K562 (cell line): ENCODE results near the gene ATP6V1F. TPM values are rescaled to one million over a fixed set of nuclear protein-coding genes. Genes with fewer than 3 reads are reported as not detected.
A peak's percentile ranks its signal among the peaks of the same experiment; 100 is the strongest.

Source experiments
- ATAC-seq: fragments of 200-7000 bp; cut with Tn5 transposase; 3 replicates; pipeline ENCODE4 v1.9.1; 2020; ENCODE audit warnings: moderate library complexity
- BruUV-seq: library from RNA; stranded (reverse); fragments of 400-500 nt; replicated peaks from 2 replicates; lab custom pipeline; 2021; lab: Mats Ljungman, UMichigan
- CTCF ChIA-PET: fragments of 300-600 bp; formaldehyde crosslinking; extraction: SDS; loops from one replicate; lab custom pipeline; 2021; ENCODE audit warnings: low intra/inter-chr PET ratio; lab: Yijun Ruan, JAX
- POLR2A ChIA-PET: fragments of 300-600, 350-650 bp; sonication (Branson Sonifier 250); formaldehyde crosslinking; extraction: SDS; loops from one replicate; lab custom pipeline; 2021; ENCODE audit warnings: antibody characterized with exemption, inconsistent platforms; lab: Yijun Ruan, JAX
- DNase-seq, 4 experiments: peaks; one replicate each; pipeline versions ENCODE4 v3.0.0 to v3.0.0-alpha.2; 2011 to 2018; ENCODE audit warnings: low spot score in 3 of 4, mixed read lengths in 3 of 4; ENCODE audit errors: extremely low read depth in 1 of 4
- FAIRE-seq: peaks from 2 replicates; lab custom pipeline; 2011; peaks lifted over from hg19 to GRCh38; lab: Jason Lieb, UNC
- H2AFZ ChIP-seq: 2 replicates; pipeline ENCODE4 v1.6.0; 2011; ENCODE audit warnings: low read depth, low read length, control low read depth, inconsistent platforms
- H3K27ac ChIP-seq: fragments of 200-600 bp; 3 replicates; pipeline ENCODE4 v1.8.0; 2011; ENCODE audit warnings: low read depth, mild to moderate bottlenecking, control low read depth, inconsistent platforms, low read length, moderate library complexity, mixed read lengths; ENCODE audit errors: extremely low read depth
- H3K27me3 ChIP-seq, 2 experiments: fragments of 300-600 bp in 1 of 2; 2 replicates in 1 of 2; 3 replicates in 1 of 2; pipeline versions ENCODE4 v1.6.0 to v1.8.0; 2011; ENCODE audit warnings: inconsistent platforms in 2 of 2, low read length in 2 of 2, mild to moderate bottlenecking in 1 of 2, mixed read lengths in 1 of 2, moderate library complexity in 1 of 2; ENCODE audit not compliant: control insufficient read depth in 2 of 2, insufficient read depth in 2 of 2
- H3K36me3 ChIP-seq: fragments of 300-600 bp; 3 replicates; pipeline ENCODE4 v1.8.0; 2011; ENCODE audit warnings: mild to moderate bottlenecking, low read length, inconsistent platforms; ENCODE audit not compliant: control insufficient read depth, insufficient read depth
- H3K4me1 ChIP-seq, 2 experiments: fragments of 200-600 bp in 1 of 2; replicated peaks in 1 of 2; 2 replicates in 1 of 2; 3 replicates in 1 of 2; pipeline versions ENCODE4 v1.5.1 to v1.8.0; 2011; ENCODE audit warnings: inconsistent platforms in 2 of 2, low read length in 2 of 2, mild to moderate bottlenecking in 1 of 2, mixed read lengths in 1 of 2, moderate library complexity in 1 of 2; ENCODE audit not compliant: control insufficient read depth in 2 of 2, insufficient read depth in 2 of 2
- H3K4me2 ChIP-seq: 2 replicates; pipeline ENCODE4 v1.6.1; 2011; ENCODE audit warnings: low read length, control low read depth, inconsistent platforms, mixed read lengths; ENCODE audit not compliant: insufficient read depth
- H3K4me3 ChIP-seq: fragments of 200-600 bp; sonication (generic), shearing (Covaris generic); 2 replicates; pipeline ENCODE4 v1.5.1; 2016; ENCODE audit warnings: control low read depth, inconsistent platforms
- H3K79me2 ChIP-seq: fragments of 200-600 bp; 3 replicates; pipeline ENCODE4 v1.8.0; 2011; ENCODE audit warnings: low read length, inconsistent platforms; ENCODE audit not compliant: control insufficient read depth, insufficient read depth
- H3K9ac ChIP-seq, 2 experiments: 2 replicates each; pipeline versions ENCODE4 v1.6.0 to v1.6.1; 2011; ENCODE audit warnings: low read depth in 2 of 2, low read length in 2 of 2, control low read depth in 1 of 2, inconsistent platforms in 1 of 2, mild to moderate bottlenecking in 1 of 2, mixed read lengths in 1 of 2; ENCODE audit not compliant: insufficient read depth in 1 of 2
- H3K9me1 ChIP-seq: one replicate; pipeline ENCODE4 v1.6.0; 2011; ENCODE audit warnings: inconsistent platforms, mild to moderate bottlenecking, low read length, moderate library complexity; ENCODE audit not compliant: control insufficient read depth, insufficient read depth
- H3K9me3 ChIP-seq: replicated peaks from 2 replicates; pipeline ENCODE4 v1.5.1; 2011; ENCODE audit warnings: low read depth, low read length, inconsistent platforms; ENCODE audit not compliant: control insufficient read depth, insufficient read depth
- H4K20me1 ChIP-seq: replicated peaks from 2 replicates; pipeline ENCODE4 v1.6.1; 2011; ENCODE audit warnings: low read length, inconsistent platforms, mixed read lengths; ENCODE audit not compliant: control insufficient read depth, insufficient read depth
- WGBS: fragments of 100-300 bp; shearing (Covaris generic); methylation state at CpG from one replicate; pipeline ENCODE4 v1.1.6; 2016; ENCODE audit warnings: low coverage, mixed read lengths; ENCODE audit not compliant: insufficient coverage; ENCODE audit errors: missing lambda C conversion rate; 5-methylcytosine and 5-hydroxymethylcytosine counted together
- in situ Hi-C: fragments of 300-500 bp; cut with MboI; formaldehyde crosslinking; loops from 4 replicates; pipeline ENCODE4 v1.15.0; 2018; ENCODE audit warnings: inconsistent platforms, mixed read lengths
- intact Hi-C: fragments of 100-400 bp; cut with micrococcal nuclease; formaldehyde crosslinking; loops from 2 replicates; pipeline ENCODE4 v1.14.2; 2022
- polyA plus RNA-seq, 8 experiments: library from polyadenylated mRNA; depleted of rRNA in 4 of 8; stranded (reverse) in 5 of 8; unstranded in 3 of 8; fragments of >200 nt; fragmentation: Nextera tagmentation in 2 of 8; fragmentation: Illumina TruSeq in 1 of 8; extraction: Ambion mirVana in 2 of 8; extraction: Trizol in 1 of 8; gene quantifications; 2 replicates each; pipeline versions ENCODE4 v1.2.1 to v1.2.3, GENCODE V29; 2011 to 2014; ENCODE audit warnings: inconsistent platforms in 1 of 8, missing spikeins in 1 of 8
- total RNA-seq, 7 experiments: library from RNA; depleted of rRNA in 6 of 7; stranded (reverse); fragments of >200 nt in 6 of 7; fragmentation: Illumina TruSeq in 2 of 7; extraction: Trizol in 2 of 7; gene quantifications; 2 replicates each; pipeline versions ENCODE4 v1.2.1 to v1.2.3, GENCODE V29; 2011 to 2021; ENCODE audit warnings: low replicate concordance in 1 of 7
- TF ChIP-seq, protein P1 (sequence below), 2 experiments: fragments of 450-650 bp in 1 of 2; sonication (generic) in 1 of 2; formaldehyde crosslinking in 1 of 2; IDR thresholded peaks in 1 of 2; conservative IDR thresholded peaks in 1 of 2; 2 replicates each; pipeline versions ENCODE4 v1.6.1 to v1.8.1; 2016 to 2023; ENCODE audit warnings: mild to moderate bottlenecking in 2 of 2, moderate library complexity in 2 of 2, inconsistent platforms in 1 of 2, missing genetic modification reagents in 1 of 2
- TF ChIP-seq, protein P2 (sequence below): sonication (generic); formaldehyde crosslinking; IDR thresholded peaks from 2 replicates; pipeline ENCODE4 v1.4.0; 2020; ENCODE audit warnings: mild to moderate bottlenecking, missing genetic modification reagents

ATP6V1F gene
- total and polyA plus RNA-seq, 9 of the 15 experiments (the other 6 are each of a cell fraction or from before 2014, with no cell fraction given) = 206 to 1,123 (median 542) TPM

DNA sequence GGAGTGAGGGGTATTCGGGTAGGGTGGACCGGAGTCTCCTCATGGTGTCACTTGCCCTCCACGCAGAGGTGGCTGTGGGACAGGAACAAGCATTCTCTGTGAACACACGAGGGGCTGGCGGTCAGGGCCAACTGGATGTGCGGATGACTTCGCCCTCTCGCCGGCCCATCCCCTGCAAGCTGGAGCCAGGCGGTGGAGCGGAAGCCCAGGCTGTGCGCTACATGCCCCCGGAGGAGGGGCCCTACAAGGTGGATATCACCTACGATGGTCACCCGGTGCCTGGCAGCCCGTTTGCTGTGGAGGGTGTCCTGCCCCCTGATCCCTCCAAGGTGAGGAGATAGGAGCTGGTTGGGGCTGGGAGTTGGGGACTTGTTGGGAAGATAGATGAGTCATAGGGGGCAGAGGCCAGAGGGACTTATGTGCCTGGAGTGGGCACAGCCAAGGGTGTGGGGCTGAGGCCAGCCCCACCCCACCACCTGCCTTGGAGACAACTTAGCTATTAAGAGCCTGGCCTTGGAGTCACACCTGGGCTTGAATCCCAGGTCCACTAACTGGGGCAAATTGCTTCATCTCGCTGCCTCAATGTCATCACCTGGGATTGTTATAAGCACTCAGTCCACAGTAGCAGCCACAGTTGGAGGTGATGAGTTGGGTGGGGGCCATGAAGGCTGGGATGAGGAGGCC lies 18.6 kb upstream of the ATP6V1F start:
- ChIA-PET CTCF (no interaction called here), POLR2A (interaction anchor here (0.7 to 4.0 kb wide), 7 partner anchors 11 to 211 kb away, joined by 3 to 31 read pairs (median 3); no protein-coding TSS in a partner anchor)
- FAIRE-seq (no peak), DNase-seq (no peak), ATAC-seq (no peak)
- Histone ChIP-seq H3K4me2 (no peak overlapping the region), H2AFZ (no peak overlapping the region), H3K36me3 (peaks cover 100% of the 10 kb centered on the region; the same call in 2 of the 3 replicates), H4K20me1 (peaks cover 25% of the 10 kb centered on the region), H3K9me3 (no peaks in the 10 kb centered on the region), H3K79me2 (no peaks in the 10 kb centered on the region), H3K27ac (no peak overlapping the region), H3K27me3 (no peaks in the 10 kb centered on the region), H3K4me1 (peaks cover 0 to 42% of the 10 kb centered on the region in 2 experiments; a peak in 2 of 5 replicates), H3K4me3 (no peak overlapping the region), H3K9ac (peak overlapping the region in 1 of 2 experiments; percentile 53; a peak in 1 of 4 replicates), H3K9me1 (peaks cover 10% of the 10 kb centered on the region)
- BruUV-seq = no TSS peak
- intact Hi-C loops = loop anchor here (2.0 kb wide), 1 partner anchor 37 kb away; no protein-coding TSS in a partner anchor
- WGBS = 93% methylated on average over 17 of the region's 17 CpGs
- TF ChIP-seq, protein P1, sequence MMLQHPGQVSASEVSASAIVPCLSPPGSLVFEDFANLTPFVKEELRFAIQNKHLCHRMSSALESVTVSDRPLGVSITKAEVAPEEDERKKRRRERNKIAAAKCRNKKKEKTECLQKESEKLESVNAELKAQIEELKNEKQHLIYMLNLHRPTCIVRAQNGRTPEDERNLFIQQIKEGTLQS (IDR thresholded peaks at IDR 0.05) = 0 out of 2 replicates have a peak, but pooled peaks have one; percentile 8
- TF ChIP-seq, protein P1 (CRISPR knock-in tag; conservative IDR thresholded peaks at IDR 0.05) = no peak
- TF ChIP-seq, protein P2, sequence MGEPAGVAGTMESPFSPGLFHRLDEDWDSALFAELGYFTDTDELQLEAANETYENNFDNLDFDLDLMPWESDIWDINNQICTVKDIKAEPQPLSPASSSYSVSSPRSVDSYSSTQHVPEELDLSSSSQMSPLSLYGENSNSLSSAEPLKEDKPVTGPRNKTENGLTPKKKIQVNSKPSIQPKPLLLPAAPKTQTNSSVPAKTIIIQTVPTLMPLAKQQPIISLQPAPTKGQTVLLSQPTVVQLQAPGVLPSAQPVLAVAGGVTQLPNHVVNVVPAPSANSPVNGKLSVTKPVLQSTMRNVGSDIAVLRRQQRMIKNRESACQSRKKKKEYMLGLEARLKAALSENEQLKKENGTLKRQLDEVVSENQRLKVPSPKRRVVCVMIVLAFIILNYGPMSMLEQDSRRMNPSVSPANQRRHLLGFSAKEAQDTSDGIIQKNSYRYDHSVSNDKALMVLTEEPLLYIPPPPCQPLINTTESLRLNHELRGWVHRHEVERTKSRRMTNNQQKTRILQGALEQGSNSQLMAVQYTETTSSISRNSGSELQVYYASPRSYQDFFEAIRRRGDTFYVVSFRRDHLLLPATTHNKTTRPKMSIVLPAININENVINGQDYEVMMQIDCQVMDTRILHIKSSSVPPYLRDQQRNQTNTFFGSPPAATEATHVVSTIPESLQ (CRISPR knock-in tag) = no peak
- in situ Hi-C loops = no loop called here
